Fibroblast of lung (primary cell): Measurements from ENCODE around the gene AP1G2. TPM values are rescaled to one million over a fixed set of nuclear protein-coding genes. Genes with fewer than 3 reads are reported as not detected.
"Not testable (repeated sequence)": the region's sequence is repeated elsewhere in the genome, so short reads cannot be mapped to it uniquely, and the experiment has no call there.

ENCODE experiments used
- DNase-seq, 2 donors: peaks; one replicate each; pipeline versions ENCODE4 v3.0.0 to v3.0.0-alpha.2; 2010; ENCODE audit warnings: low read depth in 2 of 2
- H2AFZ ChIP-seq: 2 replicates; pipeline ENCODE4 v1.5.1; 2012; ENCODE audit warnings: low read length, control low read depth, inconsistent platforms
- H3K27ac ChIP-seq: 2 replicates; pipeline ENCODE4 v1.5.1; 2011; ENCODE audit warnings: low read length, control low read depth; ENCODE audit not compliant: insufficient read depth
- H3K27me3 ChIP-seq: 2 replicates; pipeline ENCODE4 v1.5.1; 2011; ENCODE audit warnings: mild to moderate bottlenecking, low read length; ENCODE audit not compliant: control insufficient read depth, insufficient read depth
- H3K36me3 ChIP-seq: 2 replicates; pipeline ENCODE4 v1.5.1; 2011; ENCODE audit warnings: low read length; ENCODE audit not compliant: control insufficient read depth, insufficient read depth
- H3K4me1 ChIP-seq: 2 replicates; pipeline ENCODE4 v1.5.1; 2011; ENCODE audit warnings: low read length; ENCODE audit not compliant: control insufficient read depth, insufficient read depth; ENCODE audit errors: extremely low read depth
- H3K4me2 ChIP-seq: 2 replicates; pipeline ENCODE4 v1.5.1; 2011; ENCODE audit warnings: low read length, control low read depth; ENCODE audit not compliant: insufficient read depth; ENCODE audit errors: extremely low read depth
- H3K4me3 ChIP-seq, 4 experiments: fragments of 200-600 bp in 1 of 4; sonication (generic) in 1 of 4; replicated peaks in 1 of 4; 2 replicates each; pipeline ENCODE4 v1.5.1; 2011 to 2016; ENCODE audit warnings: low read length in 4 of 4, low read depth in 3 of 4, mild to moderate bottlenecking in 3 of 4, control low read depth in 2 of 4, inconsistent platforms in 1 of 4, mixed read lengths in 1 of 4; ENCODE audit not compliant: insufficient read depth in 1 of 4; ENCODE audit errors: control extremely low read depth in 1 of 4
- H3K79me2 ChIP-seq: 2 replicates; pipeline ENCODE4 v1.5.1; 2012; ENCODE audit warnings: mild to moderate bottlenecking, low read length, inconsistent platforms; ENCODE audit not compliant: control insufficient read depth, insufficient read depth
- H3K9ac ChIP-seq: 2 replicates; pipeline ENCODE4 v1.5.1; 2011; ENCODE audit warnings: mild to moderate bottlenecking, low read length, control low read depth; ENCODE audit not compliant: insufficient read depth
- H3K9me3 ChIP-seq: 2 replicates; pipeline ENCODE4 v1.5.1; 2012; ENCODE audit warnings: low read depth, low read length; ENCODE audit not compliant: control insufficient read depth, insufficient read depth
- H4K20me1 ChIP-seq: 2 replicates; pipeline ENCODE4 v1.5.1; 2011; ENCODE audit warnings: low read length; ENCODE audit not compliant: control insufficient read depth, insufficient read depth; ENCODE audit errors: extremely low read depth
- EZH2 ChIP-seq: IDR thresholded peaks from 2 replicates; pipeline ENCODE4 v1.5.1; 2012; ENCODE audit warnings: low read length, control low read depth, mild to moderate bottlenecking; ENCODE audit errors: missing control alignments
- polyA plus RNA-seq, 2 donors: library from polyadenylated mRNA; depleted of rRNA in 1 of 2; stranded (reverse) in 1 of 2; unstranded in 1 of 2; fragments of >200 nt; gene quantifications; 2 replicates each; pipeline ENCODE4 v1.2.1, GENCODE V29; 2011 to 2012; ENCODE audit warnings: missing spikeins in 1 of 2
- total RNA-seq: library from RNA; depleted of rRNA; stranded (reverse); fragments of >200 nt; gene quantifications from 2 replicates; pipeline ENCODE4 v1.2.1, GENCODE V29; 2014
- TF ChIP-seq, protein P1 (sequence below), 2 donors: IDR thresholded peaks in 1 of 2; conservative IDR thresholded peaks in 1 of 2; 1 replicate in 1 of 2; 2 replicates in 1 of 2; pipeline ENCODE4 v1.5.1; 2011 to 2012; ENCODE audit warnings: low read length in 2 of 2, control low read depth in 1 of 2, inconsistent platforms in 1 of 2, low read depth in 1 of 2, mild to moderate bottlenecking in 1 of 2

AP1G2 gene
- total and polyA plus RNA-seq, 2 donors (not counting 1 experiment from before 2014, with no cell fraction given): 7.9 to 9.2 TPM

GRCh38 chr14:23610815-23611289, 43.3 kb upstream of the AP1G2 start:
- Histone ChIP-seq H3K4me1 (no peaks in the 10 kb centered on the region), H3K9ac (no peak overlapping the region), H3K4me2 (no peak overlapping the region), H3K36me3 (no peaks in the 10 kb centered on the region), H3K27me3 (no peaks in the 10 kb centered on the region), H3K27ac (no peak overlapping the region), H3K4me3 (no peak overlapping the region), H3K9me3 (no peaks in the 10 kb centered on the region), H3K79me2 (no peaks in the 10 kb centered on the region), H2AFZ (no peak overlapping the region), H4K20me1 (no peaks in the 10 kb centered on the region)
- TF ChIP-seq, protein P1, sequence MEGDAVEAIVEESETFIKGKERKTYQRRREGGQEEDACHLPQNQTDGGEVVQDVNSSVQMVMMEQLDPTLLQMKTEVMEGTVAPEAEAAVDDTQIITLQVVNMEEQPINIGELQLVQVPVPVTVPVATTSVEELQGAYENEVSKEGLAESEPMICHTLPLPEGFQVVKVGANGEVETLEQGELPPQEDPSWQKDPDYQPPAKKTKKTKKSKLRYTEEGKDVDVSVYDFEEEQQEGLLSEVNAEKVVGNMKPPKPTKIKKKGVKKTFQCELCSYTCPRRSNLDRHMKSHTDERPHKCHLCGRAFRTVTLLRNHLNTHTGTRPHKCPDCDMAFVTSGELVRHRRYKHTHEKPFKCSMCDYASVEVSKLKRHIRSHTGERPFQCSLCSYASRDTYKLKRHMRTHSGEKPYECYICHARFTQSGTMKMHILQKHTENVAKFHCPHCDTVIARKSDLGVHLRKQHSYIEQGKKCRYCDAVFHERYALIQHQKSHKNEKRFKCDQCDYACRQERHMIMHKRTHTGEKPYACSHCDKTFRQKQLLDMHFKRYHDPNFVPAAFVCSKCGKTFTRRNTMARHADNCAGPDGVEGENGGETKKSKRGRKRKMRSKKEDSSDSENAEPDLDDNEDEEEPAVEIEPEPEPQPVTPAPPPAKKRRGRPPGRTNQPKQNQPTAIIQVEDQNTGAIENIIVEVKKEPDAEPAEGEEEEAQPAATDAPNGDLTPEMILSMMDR (conservative IDR thresholded peaks at IDR 0.05 in 1 of 2, IDR thresholded peaks at IDR 0.05 in 1 of 2; ENCODE audit: low read depth in 1 of 2, low read length in 2 of 2): no peak
- no peak for TF ChIP-seq EZH2
- DNase-seq: no peak

DNA sequence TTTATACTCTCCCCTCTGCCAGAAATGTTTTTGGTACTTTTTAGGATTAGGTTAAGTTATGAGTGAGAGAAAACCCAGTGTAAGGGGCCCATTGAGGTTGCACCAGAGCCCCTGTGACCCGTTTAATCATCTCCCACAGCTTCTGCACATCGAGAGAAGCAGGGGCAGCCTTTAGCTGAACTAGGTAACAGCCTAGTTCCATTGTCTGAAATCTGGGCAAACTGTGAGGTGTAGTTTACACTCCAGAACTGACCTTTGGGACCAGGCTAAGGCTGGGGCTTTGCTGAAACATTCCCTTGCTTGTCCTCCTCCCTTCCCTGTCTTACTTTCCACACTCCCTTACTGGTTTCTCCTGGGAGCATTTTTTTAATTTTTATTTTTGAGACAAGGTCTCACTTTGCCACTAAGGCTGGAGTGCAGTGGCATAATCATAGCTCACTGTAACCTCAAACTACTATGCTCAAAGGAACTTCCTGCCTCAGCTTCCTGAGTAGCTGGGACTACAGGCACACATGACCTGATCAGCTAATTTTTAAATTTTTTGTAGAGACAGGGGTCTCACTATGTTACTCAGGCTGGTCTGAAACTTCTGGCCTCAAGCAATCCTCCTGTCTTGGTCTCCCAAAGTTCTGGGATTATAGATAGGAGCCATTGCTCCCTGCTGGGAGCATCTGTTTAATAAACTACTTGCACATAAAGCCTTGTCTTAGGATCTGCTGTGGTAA, 42.7 kb upstream of the AP1G2 start:
- TF ChIP-seq EZH2: no peak
- TF ChIP-seq, protein P1 (conservative IDR thresholded peaks at IDR 0.05 in 1 of 2, IDR thresholded peaks at IDR 0.05 in 1 of 2; ENCODE audit: low read depth in 1 of 2, low read length in 2 of 2): no peak
- Histone ChIP-seq H3K4me1 (no peaks in the 10 kb centered on the region), H3K27me3 (no peaks in the 10 kb centered on the region)

DNA sequence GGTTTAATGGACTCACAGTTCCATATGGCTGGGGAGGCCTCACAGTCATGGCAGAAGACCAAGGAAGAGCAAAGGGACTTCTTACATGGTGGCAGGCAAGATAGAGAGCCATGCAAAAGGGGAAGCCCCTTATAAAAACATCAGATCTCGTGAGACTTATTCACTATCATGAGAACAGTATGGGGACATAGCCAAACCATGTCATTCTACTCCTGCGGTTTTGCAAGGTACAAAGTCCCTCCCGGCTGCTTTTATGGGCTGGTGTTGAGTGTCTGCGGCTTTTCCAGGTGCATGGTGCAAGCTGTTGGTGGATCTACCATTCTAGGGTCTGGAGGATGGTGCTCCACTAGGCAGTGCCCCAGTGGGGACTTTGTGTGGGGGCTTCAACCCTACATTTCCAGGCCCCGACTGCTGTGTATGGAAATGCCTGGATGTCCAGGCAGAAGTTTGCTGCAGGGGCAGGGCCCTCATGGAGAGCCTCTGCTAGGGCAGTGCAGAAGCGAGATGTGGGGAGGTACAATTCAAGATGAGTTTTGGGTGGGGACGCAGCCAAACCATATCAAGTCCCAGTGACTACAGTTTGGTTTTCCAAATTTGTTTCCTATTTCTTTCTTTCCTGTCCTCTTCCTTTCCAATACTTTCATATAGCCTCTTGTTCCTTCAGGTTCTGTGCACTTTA, 42.0 kb upstream of the AP1G2 start:
- not testable (repeated sequence) for H3K36me3 ChIP-seq, H3K79me2 ChIP-seq, H3K27me3 ChIP-seq, H3K9me3 ChIP-seq, DNase-seq, H3K4me1 ChIP-seq, H2AFZ ChIP-seq, H3K4me2 ChIP-seq, H3K9ac ChIP-seq, H4K20me1 ChIP-seq, H3K4me3 ChIP-seq, H3K27ac ChIP-seq

More for the DNA sequence above, 42.7 kb upstream of the AP1G2 start:
- Histone ChIP-seq H3K4me3 (no peak overlapping the region), H3K36me3 (no peaks in the 10 kb centered on the region), H2AFZ (no peak overlapping the region), H3K27ac (no peak overlapping the region), H4K20me1 (no peaks in the 10 kb centered on the region), H3K9ac (no peak overlapping the region), H3K4me2 (no peak overlapping the region), H3K79me2 (no peaks in the 10 kb centered on the region), H3K9me3 (no peaks in the 10 kb centered on the region)
- no peak for DNase-seq
